Vagina (tissue), 2 donors: ENCODE measurements around the gene TNFSF15. TPM values are rescaled to one million over a fixed set of nuclear protein-coding genes. Genes with fewer than 3 reads are reported as not detected.

ENCODE experiments used
- DNase-seq, 2 donors: peaks; one replicate each; pipeline ENCODE4 v3.0.0-alpha.2; 2017; ENCODE audit errors: extremely low spot score in 2 of 2
- H3K27ac ChIP-seq: fragments of 200-600 bp; sonication (generic); one replicate; pipeline ENCODE4 v1.5.1; 2019
- H3K27me3 ChIP-seq: fragments of 200-600 bp; sonication (generic); one replicate; pipeline ENCODE4 v1.5.1; 2019
- H3K36me3 ChIP-seq, 2 donors: fragments of 200-600 bp; sonication (generic); one replicate each; pipeline ENCODE4 v1.5.1; 2017 to 2019
- H3K4me1 ChIP-seq: fragments of 200-600 bp; sonication (generic); one replicate; pipeline ENCODE4 v1.5.1; 2019
- H3K4me3 ChIP-seq, 2 donors: fragments of 200-600 bp; sonication (generic); 1 replicate in 1 of 2; 2 replicates in 1 of 2; pipeline ENCODE4 v1.5.1; 2016 to 2019
- H3K9me3 ChIP-seq: fragments of 200-600 bp; sonication (generic); one replicate; pipeline ENCODE4 v1.5.1; 2019
- POLR2A ChIP-seq, 2 donors: fragments of 450-650 bp; IDR thresholded peaks; one replicate each; pipeline ENCODE4 v1.6.1; 2017; ENCODE audit warnings: antibody characterized with exemption in 2 of 2, mild to moderate bottlenecking in 2 of 2, moderate library complexity in 2 of 2
- POLR2AphosphoS5 ChIP-seq, 2 donors: sonication (generic); formaldehyde crosslinking; IDR thresholded peaks; one replicate each; pipeline ENCODE4 v1.9.0; 2017; ENCODE audit warnings: antibody characterized with exemption in 2 of 2, mild to moderate bottlenecking in 2 of 2, low read depth in 1 of 2; ENCODE audit not compliant: insufficient read depth in 1 of 2
- intact Hi-C: fragments of 100-400 bp; cut with DNase I; formaldehyde crosslinking; loops from one replicate; pipeline ENCODE4 v1.15.1; 2023
- total RNA-seq: library from RNA; depleted of rRNA; stranded (reverse); fragments of >200 nt; gene quantifications from one replicate; pipeline ENCODE4 v1.2.3, GENCODE V29; 2016
- TF ChIP-seq, protein P1 (sequence below), 3 experiments: fragments of 450-650 bp in 2 of 3; fragments of 200-600 bp in 1 of 3; sonication (generic) in 1 of 3; IDR thresholded peaks; one replicate each; pipeline ENCODE4 v1.5.1; 2017 to 2019; ENCODE audit warnings: antibody characterized with exemption in 3 of 3, mild to moderate bottlenecking in 2 of 3, moderate library complexity in 2 of 3

TNFSF15 gene
- total RNA-seq, 1 donor from 2014 or later = 0.74 TPM

DNA sequence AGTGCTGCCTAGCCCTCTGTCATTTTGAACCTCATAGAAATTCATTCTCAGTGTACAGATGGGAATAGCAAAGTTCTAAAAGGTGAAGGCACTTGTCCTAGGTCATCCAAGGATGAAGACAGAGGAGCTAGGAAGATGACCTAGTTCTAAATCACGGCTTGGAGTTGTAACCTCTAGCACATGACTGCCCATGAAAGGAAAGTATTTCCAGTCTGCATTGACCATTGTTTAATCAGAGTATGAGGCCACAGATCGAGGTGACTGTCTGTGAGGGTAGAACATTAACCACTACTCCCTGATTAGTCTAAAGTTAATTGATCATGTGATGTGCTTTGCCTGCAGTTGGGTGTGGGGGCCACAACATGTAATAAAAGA lies 674 bp upstream of the TNFSF15 start:
- H3K4me1 ChIP-seq = peaks cover 32% of the 10 kb centered on the region
- H3K9me3 ChIP-seq = no peaks in the 10 kb centered on the region
- H3K27me3 ChIP-seq = no peaks in the 10 kb centered on the region
- intact Hi-C loops = no loop called here
- no peak overlapping the region for H3K27ac ChIP-seq
- TF ChIP-seq POLR2AphosphoS5 (IDR thresholded peaks at IDR 0.05; ENCODE audit: insufficient read depth in 1 of 2, low read depth in 1 of 2) (no peak), POLR2A (IDR thresholded peaks at IDR 0.05) (no peak)
- no peak overlapping the region for H3K4me3 ChIP-seq
- DNase-seq = no peak
- H3K36me3 ChIP-seq = no peaks in the 10 kb centered on the region

DNA sequence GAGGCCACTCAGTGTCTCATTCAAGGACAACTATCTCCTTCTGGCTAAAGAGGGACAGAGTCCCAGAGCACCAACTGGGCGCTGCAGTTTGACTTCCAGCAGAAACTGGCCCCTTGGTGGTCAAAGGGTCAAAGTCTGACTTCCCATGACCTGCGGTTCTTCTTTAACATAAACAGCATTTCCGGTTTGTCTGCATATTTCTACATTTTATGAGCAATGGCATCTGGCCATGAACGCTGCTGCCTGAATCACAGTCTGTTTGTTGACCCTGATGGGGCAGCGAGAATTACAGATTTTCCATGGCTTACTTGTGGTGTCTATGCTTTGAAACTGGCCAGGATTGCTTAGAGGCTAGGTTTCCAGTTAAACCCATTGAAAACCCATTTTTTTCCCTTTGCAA lies 1.3 kb downstream of the TNFSF15 start:
- H3K4me1 ChIP-seq = peaks cover 34% of the 10 kb centered on the region
- no peak for DNase-seq
- H3K9me3 ChIP-seq = no peaks in the 10 kb centered on the region
- no peaks in the 10 kb centered on the region for H3K36me3 ChIP-seq
- intact Hi-C loops = no loop called here
- H3K27me3 ChIP-seq = no peaks in the 10 kb centered on the region
- H3K4me3 ChIP-seq = no peak overlapping the region
- H3K27ac ChIP-seq = no peak overlapping the region
- no peak for TF ChIP-seq POLR2AphosphoS5 (IDR thresholded peaks at IDR 0.05; ENCODE audit: insufficient read depth in 1 of 2, low read depth in 1 of 2)
- TF ChIP-seq, protein P1, sequence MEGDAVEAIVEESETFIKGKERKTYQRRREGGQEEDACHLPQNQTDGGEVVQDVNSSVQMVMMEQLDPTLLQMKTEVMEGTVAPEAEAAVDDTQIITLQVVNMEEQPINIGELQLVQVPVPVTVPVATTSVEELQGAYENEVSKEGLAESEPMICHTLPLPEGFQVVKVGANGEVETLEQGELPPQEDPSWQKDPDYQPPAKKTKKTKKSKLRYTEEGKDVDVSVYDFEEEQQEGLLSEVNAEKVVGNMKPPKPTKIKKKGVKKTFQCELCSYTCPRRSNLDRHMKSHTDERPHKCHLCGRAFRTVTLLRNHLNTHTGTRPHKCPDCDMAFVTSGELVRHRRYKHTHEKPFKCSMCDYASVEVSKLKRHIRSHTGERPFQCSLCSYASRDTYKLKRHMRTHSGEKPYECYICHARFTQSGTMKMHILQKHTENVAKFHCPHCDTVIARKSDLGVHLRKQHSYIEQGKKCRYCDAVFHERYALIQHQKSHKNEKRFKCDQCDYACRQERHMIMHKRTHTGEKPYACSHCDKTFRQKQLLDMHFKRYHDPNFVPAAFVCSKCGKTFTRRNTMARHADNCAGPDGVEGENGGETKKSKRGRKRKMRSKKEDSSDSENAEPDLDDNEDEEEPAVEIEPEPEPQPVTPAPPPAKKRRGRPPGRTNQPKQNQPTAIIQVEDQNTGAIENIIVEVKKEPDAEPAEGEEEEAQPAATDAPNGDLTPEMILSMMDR (IDR thresholded peaks at IDR 0.05) = no peak
- TF ChIP-seq POLR2A (IDR thresholded peaks at IDR 0.05) = no peak

DNA sequence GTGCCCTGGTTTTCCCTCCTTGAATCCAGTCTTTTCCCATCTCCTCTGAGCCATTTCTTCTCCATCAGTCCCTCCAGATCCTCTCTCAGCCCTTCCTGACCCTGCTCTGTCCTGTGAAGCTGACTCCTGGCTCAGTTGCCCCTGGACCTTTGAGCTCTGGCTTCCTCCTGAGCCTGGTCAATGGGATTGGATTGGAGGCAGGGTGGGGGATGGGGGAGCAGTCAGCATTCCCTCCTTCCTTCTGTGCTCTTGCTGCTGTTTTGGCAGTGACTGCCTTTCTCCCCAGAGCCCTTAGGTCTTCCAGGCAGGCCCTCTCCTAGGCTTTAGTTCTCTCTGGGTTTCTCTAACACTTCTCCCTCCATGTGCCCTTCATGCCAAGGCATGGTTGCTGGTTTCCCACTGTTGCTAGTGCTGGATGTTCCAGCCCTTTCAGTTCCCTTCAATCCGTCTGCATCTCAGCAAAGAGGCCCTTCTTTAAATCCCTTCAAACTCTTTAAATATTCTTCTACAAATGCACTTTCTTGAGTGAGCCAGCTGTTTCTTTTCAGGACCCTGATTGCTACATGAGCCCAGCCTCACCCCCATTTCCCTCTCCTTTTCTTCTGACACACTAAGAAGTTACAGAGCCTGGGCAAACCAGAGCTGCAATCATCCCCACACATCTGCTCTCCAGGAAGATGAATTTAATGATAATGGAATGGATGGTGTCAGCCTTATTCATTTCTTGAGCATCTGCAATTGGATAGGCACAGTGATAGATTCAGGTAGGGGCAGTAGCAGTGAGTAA lies 2.2 kb downstream of the TNFSF15 start:
- TF ChIP-seq, protein P1 (IDR thresholded peaks at IDR 0.05) = no peak
- TF ChIP-seq POLR2AphosphoS5 (IDR thresholded peaks at IDR 0.05; ENCODE audit: insufficient read depth in 1 of 2, low read depth in 1 of 2) (no peak), POLR2A (IDR thresholded peaks at IDR 0.05) (no peak)
- no peak overlapping the region for H3K4me3 ChIP-seq

DNA sequence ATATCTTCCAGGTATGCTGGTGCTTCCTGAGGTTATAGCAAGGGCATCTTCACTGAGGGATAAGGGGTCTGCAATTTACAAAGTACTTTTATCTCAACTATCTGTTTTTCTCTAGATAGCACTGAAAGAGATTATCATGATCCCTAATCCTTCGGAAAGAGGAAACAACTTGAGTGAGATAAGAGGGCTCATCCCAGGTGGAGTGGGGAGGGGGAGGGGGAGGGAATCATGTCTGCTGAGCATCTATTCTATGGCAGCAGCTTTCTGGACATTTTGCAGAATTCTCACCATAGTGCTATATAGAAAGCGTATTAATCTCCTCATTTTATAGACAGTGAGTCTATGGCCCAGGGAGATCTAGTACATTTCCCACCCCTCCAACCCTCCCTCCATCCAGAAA lies 5.9 kb downstream of the TNFSF15 start:
- Histone ChIP-seq H3K27ac (no peak overlapping the region), H3K36me3 (no peaks in the 10 kb centered on the region), H3K4me3 (no peak overlapping the region), H3K9me3 (no peaks in the 10 kb centered on the region), H3K27me3 (no peaks in the 10 kb centered on the region), H3K4me1 (peaks cover 27% of the 10 kb centered on the region)
- intact Hi-C loops = no loop called here
- DNase-seq = no peak
- TF ChIP-seq POLR2AphosphoS5 (IDR thresholded peaks at IDR 0.05; ENCODE audit: insufficient read depth in 1 of 2, low read depth in 1 of 2) (no peak), POLR2A (IDR thresholded peaks at IDR 0.05) (no peak)

More for the DNA sequence above, 2.2 kb downstream of the TNFSF15 start:
- H3K27ac ChIP-seq = no peak overlapping the region
- no peak for DNase-seq
- intact Hi-C loops = no loop called here
- peaks cover 39% of the 10 kb centered on the region for H3K4me1 ChIP-seq
- H3K9me3 ChIP-seq = no peaks in the 10 kb centered on the region
- H3K36me3 ChIP-seq = no peaks in the 10 kb centered on the region
- no peaks in the 10 kb centered on the region for H3K27me3 ChIP-seq

DNA sequence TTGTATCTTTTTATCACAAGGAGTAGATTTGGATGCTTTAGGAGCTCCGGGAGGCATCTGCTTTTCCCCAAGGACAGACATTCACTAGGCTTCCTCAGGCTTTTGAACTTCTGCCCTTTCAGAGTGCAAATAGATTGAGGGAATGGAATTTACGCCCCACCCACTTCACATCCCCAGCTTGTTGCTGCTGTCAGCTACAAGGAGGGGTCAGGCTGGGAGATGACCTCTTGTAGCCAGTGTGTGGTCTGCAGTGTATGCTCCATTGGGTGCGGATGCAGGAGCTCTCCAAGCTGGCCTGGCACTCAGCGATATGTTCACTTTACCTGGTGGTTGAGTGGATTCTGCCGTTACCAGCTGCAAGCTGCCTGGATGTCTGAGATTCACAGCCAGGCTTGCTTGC lies 6.4 kb downstream of the TNFSF15 start:
- TF ChIP-seq, protein P1 (IDR thresholded peaks at IDR 0.05) = no peak
- no peak overlapping the region for H3K27ac ChIP-seq
- no peaks in the 10 kb centered on the region for H3K27me3 ChIP-seq
- H3K9me3 ChIP-seq = no peaks in the 10 kb centered on the region
- intact Hi-C loops = no loop called here
- DNase-seq = no peak
- H3K4me1 ChIP-seq = peaks cover 22% of the 10 kb centered on the region
- no peaks in the 10 kb centered on the region for H3K36me3 ChIP-seq
- no peak overlapping the region for H3K4me3 ChIP-seq

DNA sequence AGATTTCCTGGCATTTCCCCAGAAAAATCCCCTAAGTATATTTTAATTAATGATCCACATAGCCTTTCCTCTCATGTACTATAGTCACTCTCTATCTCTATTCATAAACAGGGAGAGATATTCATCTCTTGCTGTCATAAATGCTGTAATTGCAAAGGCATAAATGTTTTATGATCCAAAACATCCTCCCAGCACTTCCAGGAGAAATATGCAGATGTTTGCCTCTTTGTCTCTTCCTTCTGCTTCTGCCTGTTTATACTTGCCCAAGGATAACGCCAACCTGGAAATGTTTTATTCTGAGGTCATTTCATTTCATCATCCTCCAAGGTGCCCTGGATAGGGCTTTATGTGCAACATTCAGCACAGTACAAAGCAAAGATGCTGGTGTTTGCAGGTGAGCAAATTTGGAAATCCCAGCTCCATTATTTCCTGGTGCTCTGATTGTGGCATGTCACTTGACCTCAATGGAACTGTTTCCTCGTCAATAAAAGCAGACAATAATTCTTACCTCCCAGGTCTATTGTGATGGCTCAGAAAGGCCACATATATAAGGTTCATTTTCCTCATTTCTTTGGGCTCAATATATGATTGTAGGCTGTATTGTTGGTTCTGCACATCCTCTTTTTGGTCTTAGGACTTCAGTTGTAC lies 6.9 kb downstream of the TNFSF15 start:
- TF ChIP-seq POLR2AphosphoS5 (IDR thresholded peaks at IDR 0.05; ENCODE audit: insufficient read depth in 1 of 2, low read depth in 1 of 2) = peak in 1 of 2 donors; percentile 53
- no peak for TF ChIP-seq POLR2A (IDR thresholded peaks at IDR 0.05)
- TF ChIP-seq, protein P1 (IDR thresholded peaks at IDR 0.05) = no peak
- Histone ChIP-seq H3K27ac (no peak overlapping the region), H3K4me1 (peaks cover 17% of the 10 kb centered on the region), H3K27me3 (no peaks in the 10 kb centered on the region), H3K4me3 (no peak overlapping the region), H3K36me3 (no peaks in the 10 kb centered on the region), H3K9me3 (no peaks in the 10 kb centered on the region)
- DNase-seq = no peak
- intact Hi-C loops = no loop called here
